ENCODE measurements around the gene THADA. TPM values are rescaled to one million over a fixed set of nuclear protein-coding genes. Genes with fewer than 3 reads are reported as not detected.
"Not testable (repeated sequence)": the region's sequence is repeated elsewhere in the genome, so short reads cannot be mapped to it uniquely, and the experiment has no call there.

The THADA gene
- total RNA-seq = 10 to 100 TPM; 32.5 to 41.6 (median 39.0) TPM

DNA sequence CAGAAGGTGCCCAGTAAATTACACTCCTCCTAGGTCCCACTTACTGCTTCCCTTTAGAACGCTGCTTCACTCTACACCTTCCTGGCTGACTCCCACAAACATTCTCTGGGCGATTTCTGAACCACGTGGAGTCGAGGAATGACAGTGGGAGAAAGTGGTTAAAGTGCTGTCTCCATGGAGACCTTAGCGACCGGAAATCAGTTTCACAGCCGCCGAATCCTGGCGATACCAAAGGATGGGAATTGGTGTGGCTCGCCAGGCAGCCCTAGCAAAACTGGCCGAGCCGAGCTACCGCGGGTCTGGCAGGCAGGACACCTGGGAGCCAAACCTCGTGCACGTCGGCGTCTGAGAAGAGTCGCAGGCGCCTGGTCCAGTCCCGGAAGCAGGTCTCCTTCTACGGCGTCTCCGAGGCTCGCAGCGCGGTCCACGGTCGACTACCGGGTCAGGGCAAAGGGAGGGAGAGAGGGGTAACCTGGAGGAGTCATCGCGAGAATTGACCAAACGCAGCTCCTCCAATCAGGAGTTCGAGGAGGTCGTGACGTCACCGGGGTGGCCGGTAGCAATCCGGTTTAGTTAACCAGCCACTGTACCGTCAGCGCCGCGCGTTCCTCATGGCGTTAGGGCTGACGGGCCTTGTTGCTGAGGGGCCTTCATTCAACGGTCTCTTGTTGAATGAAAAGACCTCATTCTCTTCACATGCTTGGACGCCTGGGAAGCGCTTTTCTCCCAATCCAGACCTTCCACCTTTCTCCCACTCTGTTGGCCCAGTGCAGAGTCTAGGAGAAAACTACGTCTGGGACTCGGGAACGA, at the start of gene THADA:
Gene THADA (minus strand): TSS at position 436 of the 810 bp plus-strand sequence. CDS start 3,646 bp downstream, outside the sequence.
- DNase-seq (ENCODE audit: low spot score) = peak; percentile 97

DNA sequence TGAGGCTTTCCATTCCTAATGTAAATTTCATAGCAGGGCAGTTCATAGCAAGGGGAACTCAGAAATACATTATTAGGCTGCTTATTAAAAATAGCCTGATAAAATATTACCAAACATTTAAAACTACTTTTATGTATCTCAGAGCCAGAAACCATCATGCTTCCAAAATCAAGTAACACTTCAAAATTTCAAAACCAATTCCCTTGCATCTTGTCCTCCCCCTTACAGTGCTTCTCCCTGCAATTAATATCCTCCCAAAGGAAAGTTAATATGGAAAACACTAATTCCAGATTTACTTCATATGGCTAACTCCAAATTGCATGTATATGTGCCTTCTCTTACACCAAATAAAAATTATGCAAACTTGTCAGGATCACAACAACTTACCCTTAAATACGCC, 47.8 kb upstream of the THADA start:
- DNase-seq (ENCODE audit: low spot score) = no peak
- no peak for ATAC-seq (ENCODE audit: low FRiP score)
- TF ChIP-seq, protein P1, sequence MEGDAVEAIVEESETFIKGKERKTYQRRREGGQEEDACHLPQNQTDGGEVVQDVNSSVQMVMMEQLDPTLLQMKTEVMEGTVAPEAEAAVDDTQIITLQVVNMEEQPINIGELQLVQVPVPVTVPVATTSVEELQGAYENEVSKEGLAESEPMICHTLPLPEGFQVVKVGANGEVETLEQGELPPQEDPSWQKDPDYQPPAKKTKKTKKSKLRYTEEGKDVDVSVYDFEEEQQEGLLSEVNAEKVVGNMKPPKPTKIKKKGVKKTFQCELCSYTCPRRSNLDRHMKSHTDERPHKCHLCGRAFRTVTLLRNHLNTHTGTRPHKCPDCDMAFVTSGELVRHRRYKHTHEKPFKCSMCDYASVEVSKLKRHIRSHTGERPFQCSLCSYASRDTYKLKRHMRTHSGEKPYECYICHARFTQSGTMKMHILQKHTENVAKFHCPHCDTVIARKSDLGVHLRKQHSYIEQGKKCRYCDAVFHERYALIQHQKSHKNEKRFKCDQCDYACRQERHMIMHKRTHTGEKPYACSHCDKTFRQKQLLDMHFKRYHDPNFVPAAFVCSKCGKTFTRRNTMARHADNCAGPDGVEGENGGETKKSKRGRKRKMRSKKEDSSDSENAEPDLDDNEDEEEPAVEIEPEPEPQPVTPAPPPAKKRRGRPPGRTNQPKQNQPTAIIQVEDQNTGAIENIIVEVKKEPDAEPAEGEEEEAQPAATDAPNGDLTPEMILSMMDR (IDR thresholded peaks at IDR 0.05) = no peak

More for the DNA sequence above, at the start of gene THADA:
- TF ChIP-seq, protein P1 (IDR thresholded peaks at IDR 0.05) = no peak
- ATAC-seq (ENCODE audit: low FRiP score) = peak; percentile 99

- DNase-seq (ENCODE audit: low spot score) (no peak), ATAC-seq (ENCODE audit: low FRiP score) (no peak)
- TF ChIP-seq, protein P1 (IDR thresholded peaks at IDR 0.05) = no peak
Measured at GRCh38 chr2:43642363-43642762, 46.5 kb upstream of the THADA start.

GRCh38 chr2:43637030-43637803, 41.4 kb upstream of the THADA start, which contains the start of gene PLEKHH2:
PLEKHH2 (plus strand) TSS chr2:43637260; CDS start chr2:43644674, 7,414 bp downstream.
- DNase-seq (ENCODE audit: low spot score) (peak; percentile 88), ATAC-seq (ENCODE audit: low FRiP score) (peak; percentile 95)
- TF ChIP-seq, protein P1 (IDR thresholded peaks at IDR 0.05) = no peak

DNA sequence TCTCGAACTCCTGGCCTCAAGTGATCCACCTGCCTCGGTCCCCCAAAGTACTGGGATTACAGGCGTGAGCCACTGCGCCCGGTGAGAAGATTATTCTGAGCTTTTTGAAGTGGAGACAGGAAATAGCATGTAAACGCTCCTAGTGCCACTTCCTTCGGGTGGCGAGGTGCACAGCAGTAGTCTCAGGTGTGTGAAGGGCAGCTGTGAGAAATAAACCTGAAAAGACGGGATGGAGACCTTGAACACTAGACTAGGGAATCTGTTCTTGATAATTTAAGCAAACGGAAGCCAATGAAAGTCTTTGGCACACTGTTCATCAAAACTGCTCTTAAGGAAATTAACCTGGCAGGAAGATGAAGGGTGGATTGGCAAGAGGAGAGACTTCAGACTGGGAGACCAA, 40.8 kb upstream of the THADA start:
- ATAC-seq (ENCODE audit: low FRiP score) (no peak), DNase-seq (ENCODE audit: low spot score) (no peak)
- TF ChIP-seq, protein P1 (IDR thresholded peaks at IDR 0.05) = no peak

GRCh38 chr2:43636153-43636552, 40.3 kb upstream of the THADA start:
- ATAC-seq (ENCODE audit: low FRiP score); DNase-seq (ENCODE audit: low spot score): not testable (repeated sequence)

- ATAC-seq (ENCODE audit: low FRiP score) (peak; percentile 54), DNase-seq (ENCODE audit: low spot score) (no peak)
- TF ChIP-seq, protein P1 (IDR thresholded peaks at IDR 0.05) = no peak
Measured at GRCh38 chr2:43634604-43635306, 38.9 kb upstream of the THADA start.

Data from omental fat pad (tissue), 4 donors.